ENCODE measurements around the gene ALDH4A1. TPM values are rescaled to one million over a fixed set of nuclear protein-coding genes. Genes with fewer than 3 reads are reported as not detected.

The ALDH4A1 gene
- total RNA-seq, 1 donor from 2014 or later: 13.8 TPM

GRCh38 chr1:18923756-18924211 lies 21.4 kb upstream of the ALDH4A1 start:
- TF ChIP-seq CTCF (IDR thresholded peaks at IDR 0.05; ENCODE audit: insufficient read depth, low read depth, low read length) (no peak), EZH2 (IDR thresholded peaks at IDR 0.05; ENCODE audit: insufficient read depth, low read length) (no peak)
- FAIRE-seq: no peak
- H3K27me3 ChIP-seq (ENCODE audit: insufficient read depth, low read length): no peaks in the 10 kb centered on the region
- Mint-ChIP-seq H3K27me3 (ENCODE audit: low read depth, unreplicated experiment) (no peaks in the 10 kb centered on the region), H3K9me3 (ENCODE audit: unreplicated experiment) (peaks cover 7% of the 10 kb centered on the region), H3K4me1 (ENCODE audit: low read depth, unreplicated experiment) (peaks cover 44% of the 10 kb centered on the region), H3K27ac (ENCODE audit: unreplicated experiment) (peak overlapping the region; percentile 87), H3K4me3 (ENCODE audit: unreplicated experiment) (peak overlapping the region; percentile 57), H3K36me3 (ENCODE audit: low read depth, unreplicated experiment) (peaks cover 5% of the 10 kb centered on the region)
- H3K4me2 ChIP-seq (ENCODE audit: low read length): peak overlapping the region; percentile 78
- H3K4me3 ChIP-seq (ENCODE audit: insufficient read depth, low read depth, low read length): no peak overlapping the region
- peaks cover 6% of the 10 kb centered on the region for H3K36me3 ChIP-seq (ENCODE audit: insufficient read depth, low read length)
- H3K79me2 ChIP-seq (ENCODE audit: insufficient read depth, low read length): peaks cover 98% of the 10 kb centered on the region
- H3K9ac ChIP-seq (ENCODE audit: low read length): peak overlapping the region; percentile 80
- DNase-seq (ENCODE audit: low read depth): no peak
- H3K27ac ChIP-seq (ENCODE audit: low read depth, low read length): peak overlapping the region; percentile 14
- H3K9me3 ChIP-seq (ENCODE audit: insufficient read depth, low read depth, low read length): no peaks in the 10 kb centered on the region
- no peak overlapping the region for H2AFZ ChIP-seq (ENCODE audit: low read depth, low read length)
- H4K20me1 ChIP-seq (ENCODE audit: insufficient read depth, low read length): peaks cover 67% of the 10 kb centered on the region
- H3K4me1 ChIP-seq (ENCODE audit: insufficient read depth, low read length): peaks cover 60% of the 10 kb centered on the region

GRCh38 chr1:18922848-18923755 lies 20.7 kb upstream of the ALDH4A1 start:
- no peak overlapping the region for H3K4me3 ChIP-seq (ENCODE audit: insufficient read depth, low read depth, low read length)
- peaks cover 6% of the 10 kb centered on the region for H3K36me3 ChIP-seq (ENCODE audit: insufficient read depth, low read length)
- peaks cover 98% of the 10 kb centered on the region for H3K79me2 ChIP-seq (ENCODE audit: insufficient read depth, low read length)
- H3K9me3 Mint-ChIP-seq (ENCODE audit: unreplicated experiment): peaks cover 7% of the 10 kb centered on the region
- H3K27me3 ChIP-seq (ENCODE audit: insufficient read depth, low read length): no peaks in the 10 kb centered on the region
- peaks cover 7% of the 10 kb centered on the region for H3K36me3 Mint-ChIP-seq (ENCODE audit: low read depth, unreplicated experiment)
- H3K4me2 ChIP-seq (ENCODE audit: low read length): peak overlapping the region; percentile 78
- TF ChIP-seq EZH2 (IDR thresholded peaks at IDR 0.05; ENCODE audit: insufficient read depth, low read length): no peak
- TF ChIP-seq CTCF (IDR thresholded peaks at IDR 0.05; ENCODE audit: insufficient read depth, low read depth, low read length): no peak
- H3K9ac ChIP-seq (ENCODE audit: low read length): peak overlapping the region; percentile 80
- peak overlapping the region; percentile 78 for H3K27ac ChIP-seq (ENCODE audit: low read depth, low read length)
- H4K20me1 ChIP-seq (ENCODE audit: insufficient read depth, low read length): peaks cover 66% of the 10 kb centered on the region
- H3K9me3 ChIP-seq (ENCODE audit: insufficient read depth, low read depth, low read length): no peaks in the 10 kb centered on the region
- no peaks in the 10 kb centered on the region for H3K27me3 Mint-ChIP-seq (ENCODE audit: low read depth, unreplicated experiment)
- peak overlapping the region; percentile 87 for H3K27ac Mint-ChIP-seq (ENCODE audit: unreplicated experiment)
- FAIRE-seq: no peak
- DNase-seq (ENCODE audit: low read depth): no peak
- peak overlapping the region; percentile 57 for H3K4me3 Mint-ChIP-seq (ENCODE audit: unreplicated experiment)
- peaks cover 53% of the 10 kb centered on the region for H3K4me1 ChIP-seq (ENCODE audit: insufficient read depth, low read length)
- peaks cover 38% of the 10 kb centered on the region for H3K4me1 Mint-ChIP-seq (ENCODE audit: low read depth, unreplicated experiment)
- no peak overlapping the region for H2AFZ ChIP-seq (ENCODE audit: low read depth, low read length)

Data from astrocyte (in vitro differentiated cells and primary cell).